ENCODE data around the gene AGMO. TPM values are rescaled to one million over a fixed set of nuclear protein-coding genes. Genes with fewer than 3 reads are reported as not detected.
A peak's percentile ranks its signal among the peaks of the same experiment; 100 is the strongest.

Gene AGMO
- total RNA-seq, 6 experiments from 2014 or later, result 20.8 to 58.9 (median 33.7) TPM

- intact Hi-C loops (cut with DNase I), result no loop called here
- TF ChIP-seq CTCF (IDR thresholded peaks at IDR 0.05), result no peak
- TF ChIP-seq POLR2A (IDR thresholded peaks at IDR 0.05), result no peak
- Histone ChIP-seq H3K27me3 (no peaks in the 10 kb centered on the region), H3K9me3 (no peaks in the 10 kb centered on the region), H3K36me3 (no peaks in the 10 kb centered on the region), H3K4me1 (no peaks in the 10 kb centered on the region), H3K4me3 (no peak overlapping the region), H3K27ac (no peak overlapping the region)
- WGBS (ENCODE audit: insufficient coverage, low coverage, low lambda C conversion rate, missing lambda C conversion rate), result 63% methylated on average over 5 of the region's 5 CpGs
- no peak for ATAC-seq
- DNase-seq, result no peak
Measured at GRCh38 chr7:15292138-15292537, 269.7 kb downstream of the AGMO start.

GRCh38 chr7:15291699-15292098, 270.1 kb downstream of the AGMO start:
- H3K4me3 ChIP-seq, result no peak overlapping the region
- ATAC-seq, result peak in 1 of 4 donors; percentile 18

GRCh38 chr7:15288741-15289140, 273.1 kb downstream of the AGMO start:
- no peak overlapping the region for H3K4me3 ChIP-seq
- H3K36me3 ChIP-seq, result no peaks in the 10 kb centered on the region
- no peaks in the 10 kb centered on the region for H3K9me3 ChIP-seq
- no peaks in the 10 kb centered on the region for H3K27me3 ChIP-seq
- no peak overlapping the region for H3K27ac ChIP-seq
- intact Hi-C loops (cut with DNase I), result no loop called here
- ATAC-seq, result peak; percentile 42 to 81 (median 76)
- H3K4me1 ChIP-seq, result no peaks in the 10 kb centered on the region
- DNase-seq, result no peak
- no peak for TF ChIP-seq CTCF (IDR thresholded peaks at IDR 0.05)
- no peak for TF ChIP-seq POLR2A (IDR thresholded peaks at IDR 0.05)
- WGBS (ENCODE audit: insufficient coverage, low coverage, low lambda C conversion rate, missing lambda C conversion rate), result 23% methylated on average over 2 of the region's 2 CpGs

More at GRCh38 chr7:15291699-15292098, 270.1 kb downstream of the AGMO start:
- intact Hi-C loops (cut with DNase I), result no loop called here
- 67% methylated on average over 6 of the region's 6 CpGs for WGBS (ENCODE audit: insufficient coverage, low coverage, low lambda C conversion rate, missing lambda C conversion rate)
- Histone ChIP-seq H3K36me3 (no peaks in the 10 kb centered on the region), H3K4me1 (no peaks in the 10 kb centered on the region), H3K9me3 (no peaks in the 10 kb centered on the region), H3K27ac (no peak overlapping the region), H3K27me3 (no peaks in the 10 kb centered on the region)
- DNase-seq, result no peak
- TF ChIP-seq POLR2A (IDR thresholded peaks at IDR 0.05) (no peak), CTCF (IDR thresholded peaks at IDR 0.05) (no peak)

GRCh38 chr7:15284396-15284795, 277.4 kb downstream of the AGMO start:
- no peak overlapping the region for H3K4me3 ChIP-seq
- no peaks in the 10 kb centered on the region for H3K36me3 ChIP-seq
- DNase-seq (no peak), ATAC-seq (no peak)
- no peaks in the 10 kb centered on the region for H3K27me3 ChIP-seq
- TF ChIP-seq CTCF (IDR thresholded peaks at IDR 0.05) (no peak), POLR2A (IDR thresholded peaks at IDR 0.05) (no peak)
- WGBS (ENCODE audit: insufficient coverage, low coverage, low lambda C conversion rate, missing lambda C conversion rate), result 58% methylated on average over 1 of the region's 1 CpG
- intact Hi-C loops (cut with DNase I), result no loop called here
- no peaks in the 10 kb centered on the region for H3K4me1 ChIP-seq
- H3K27ac ChIP-seq, result no peak overlapping the region
- no peaks in the 10 kb centered on the region for H3K9me3 ChIP-seq

Data from right lobe of liver (tissue), 6 donors.